GM23338 (cell line): Measurements from ENCODE around the gene TEX26. TPM values are rescaled to one million over a fixed set of nuclear protein-coding genes. Genes with fewer than 3 reads are reported as not detected.

Source experiments
- ATAC-seq: fragments of 200-7000 bp; cut with Tn5 transposase; 3 replicates; pipeline ENCODE4 v1.9.1; 2020
- DNase-seq: peaks from one replicate; pipeline ENCODE4 v3.0.0-alpha.2; 2015; ENCODE audit warnings: low spot score
- H2AFZ ChIP-seq: fragments of 200-600 bp; sonication (generic); 2 replicates; pipeline ENCODE4 v1.8.0; 2016; ENCODE audit warnings: antibody characterized with exemption, mild to moderate bottlenecking, moderate library complexity
- H3F3A ChIP-seq: fragments of 200-600 bp; sonication (generic); replicated peaks from 2 replicates; pipeline ENCODE4 v1.8.0; 2017; ENCODE audit warnings: antibody characterized with exemption, mixed run types, low read depth
- H3K27ac ChIP-seq: fragments of 200-600 bp; sonication (generic); 2 replicates; pipeline ENCODE4 v1.6.1; 2016; ENCODE audit warnings: low read depth
- H3K27me3 ChIP-seq: fragments of 200-600 bp; sonication (generic); 2 replicates; pipeline ENCODE4 v1.8.0; 2016; ENCODE audit warnings: mild to moderate bottlenecking, mixed run types, moderate library complexity; ENCODE audit not compliant: insufficient read depth
- H3K36me3 ChIP-seq: fragments of 200-600 bp; sonication (generic); 2 replicates; pipeline ENCODE4 v1.8.0; 2016; ENCODE audit warnings: mild to moderate bottlenecking; ENCODE audit not compliant: insufficient read depth
- H3K4me1 ChIP-seq: fragments of 200-600 bp; sonication (generic); 2 replicates; pipeline ENCODE4 v1.8.0; 2016; ENCODE audit warnings: mild to moderate bottlenecking, moderate library complexity; ENCODE audit not compliant: insufficient read depth
- H3K4me2 ChIP-seq: fragments of 200-600 bp; sonication (generic); 2 replicates; pipeline ENCODE4 v1.7.1; 2017; ENCODE audit warnings: mixed run types
- H3K4me3 ChIP-seq: fragments of 200-600 bp; sonication (generic); 2 replicates; pipeline ENCODE4 v1.6.1; 2016; ENCODE audit warnings: mixed run types
- H3K79me2 ChIP-seq: fragments of 200-600 bp; sonication (generic); replicated peaks from 2 replicates; pipeline ENCODE4 v1.8.0; 2017; ENCODE audit warnings: mild to moderate bottlenecking; ENCODE audit not compliant: insufficient read depth
- H3K9me2 ChIP-seq: fragments of 200-600 bp; sonication (generic); 2 replicates; pipeline ENCODE4 v1.8.0; 2017; ENCODE audit not compliant: insufficient read depth
- H4K20me1 ChIP-seq: fragments of 200-600 bp; sonication (generic); replicated peaks from 2 replicates; pipeline ENCODE4 v1.8.0; 2017; ENCODE audit warnings: mild to moderate bottlenecking; ENCODE audit not compliant: insufficient read depth
- H3K27ac Mint-ChIP-seq: 2 replicates; pipeline ENCODE4 v1.8.0; 2020; ENCODE audit warnings: inconsistent platforms, mild to moderate bottlenecking, moderate library complexity, mixed read lengths
- H3K27me3 Mint-ChIP-seq: 3 replicates; pipeline ENCODE4 v1.8.0; 2022; ENCODE audit warnings: low read depth, mild to moderate bottlenecking, moderate library complexity, mixed read lengths, inconsistent platforms; ENCODE audit not compliant: insufficient read depth, poor library complexity
- H3K36me3 Mint-ChIP-seq: 3 replicates; pipeline ENCODE4 v1.8.0; 2021; ENCODE audit warnings: low read depth, mild to moderate bottlenecking, inconsistent platforms, moderate library complexity, mixed read lengths
- H3K4me1 Mint-ChIP-seq: 3 replicates; pipeline ENCODE4 v1.8.0; 2020; ENCODE audit warnings: mild to moderate bottlenecking, inconsistent platforms, mixed read lengths
- H3K4me3 Mint-ChIP-seq: 3 replicates; pipeline ENCODE4 v1.8.0; 2021; ENCODE audit warnings: moderate library complexity, mild to moderate bottlenecking, inconsistent platforms, mixed read lengths
- H3K9me3 Mint-ChIP-seq: 3 replicates; pipeline ENCODE4 v1.8.0; 2020; ENCODE audit warnings: moderate library complexity, mild to moderate bottlenecking, inconsistent platforms, mixed read lengths
- EZH2 ChIP-seq: fragments of 200-600 bp; sonication (generic); IDR thresholded peaks from one replicate; pipeline ENCODE4 v1.8.0; 2017; ENCODE audit warnings: antibody characterized with exemption, mild to moderate bottlenecking, low read depth; ENCODE audit not compliant: unreplicated experiment
- EZH2phosphoT487 ChIP-seq: fragments of 200-600 bp; sonication (generic); IDR thresholded peaks from one replicate; pipeline ENCODE4 v1.8.1; 2018; ENCODE audit warnings: antibody characterized with exemption; ENCODE audit not compliant: unreplicated experiment
- JUNB ChIP-seq: IDR thresholded peaks from one replicate; pipeline ENCODE4 v1.6.1; 2016; ENCODE audit warnings: antibody characterized with exemption; ENCODE audit not compliant: unreplicated experiment
- POLR2AphosphoS5 ChIP-seq: IDR thresholded peaks from 2 replicates; pipeline ENCODE4 v1.6.1; 2016; ENCODE audit warnings: antibody characterized with exemption, low read depth
- STAT1 ChIP-seq: IDR thresholded peaks from one replicate; pipeline ENCODE4 v1.6.1; 2016; ENCODE audit warnings: antibody characterized with exemption; ENCODE audit not compliant: unreplicated experiment
- ZNF114 ChIP-seq: fragments of 250-450 bp; sonication (Bioruptor Pico); IDR thresholded peaks from 2 replicates; pipeline ENCODE4 v1.5.0; 2020; ENCODE audit warnings: mild to moderate bottlenecking, moderate library complexity
- ZNF331 ChIP-seq: fragments of 250-450 bp; sonication (Bioruptor Pico); IDR thresholded peaks from 2 replicates; pipeline ENCODE4 v1.5.0; 2020; ENCODE audit warnings: low read depth, mild to moderate bottlenecking, moderate library complexity
- polyA plus RNA-seq: library from polyadenylated mRNA; unstranded; fragments of >200 nt; fragmentation: Nextera tagmentation; extraction: Ambion mirVana; gene quantifications from 2 replicates; pipeline ENCODE4 v1.2.1, GENCODE V29; 2016
- total RNA-seq: library from RNA; depleted of rRNA; stranded (reverse); fragments of >200 nt; shearing (Covaris generic); gene quantifications from 2 replicates; pipeline ENCODE4 v1.2.3, GENCODE V29; 2014
- TF ChIP-seq, protein P1 (sequence below), 2 experiments: fragments of 200-600 bp in 1 of 2; sonication (generic) in 1 of 2; conservative IDR thresholded peaks; 2 replicates each; pipeline versions ENCODE4 v1.5.1 to v1.6.1; 2016 to 2017; ENCODE audit warnings: antibody characterized with exemption in 2 of 2, low read depth in 2 of 2, mild to moderate bottlenecking in 2 of 2, moderate library complexity in 1 of 2
- TF ChIP-seq, protein P2 (sequence below): IDR thresholded peaks from one replicate; pipeline ENCODE4 v1.6.1; 2018; ENCODE audit warnings: antibody characterized with exemption; ENCODE audit not compliant: unreplicated experiment

The TEX26 gene
- total and polyA plus RNA-seq, 2 experiments from 2014 or later = not detected

DNA sequence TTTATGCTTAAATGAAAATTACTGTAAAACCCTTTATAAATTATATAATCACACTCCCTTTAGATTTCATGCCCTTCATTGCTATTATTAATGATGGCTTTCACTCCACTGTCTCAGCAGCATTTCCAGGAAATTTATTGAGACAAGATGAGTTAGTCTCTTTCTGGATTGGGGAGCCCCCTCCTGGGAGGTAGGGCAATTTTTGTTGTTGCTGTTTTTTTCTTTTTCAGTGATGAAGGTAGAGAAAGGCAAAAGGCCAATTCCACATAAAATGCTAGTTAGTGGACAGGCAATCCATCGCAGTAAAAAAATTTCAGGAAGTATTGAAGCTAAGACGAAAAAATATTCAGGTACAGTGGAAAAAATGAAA lies 80.2 kb downstream of the TEX26 start:
- Histone ChIP-seq H2AFZ (no peak overlapping the region), H3K27me3 (no peaks in the 10 kb centered on the region), H3K9me2 (no peaks in the 10 kb centered on the region), H4K20me1 (no peaks in the 10 kb centered on the region), H3K27ac (no peak overlapping the region), H3K79me2 (no peaks in the 10 kb centered on the region), H3K4me2 (0 out of 2 replicates have a peak overlapping the region, but pooled peaks have one; percentile 65), H3K36me3 (no peaks in the 10 kb centered on the region), H3K4me1 (peaks cover 28% of the 10 kb centered on the region), H3F3A (no peaks in the 10 kb centered on the region), H3K4me3 (no peak overlapping the region)
- Mint-ChIP-seq H3K27ac (no peak overlapping the region), H3K36me3 (no peaks in the 10 kb centered on the region), H3K27me3 (peaks cover 4% of the 10 kb centered on the region), H3K4me1 (peaks cover 30% of the 10 kb centered on the region), H3K9me3 (no peaks in the 10 kb centered on the region), H3K4me3 (no peak overlapping the region)
- DNase-seq = peak; percentile 30
- no peak for TF ChIP-seq JUNB
- TF ChIP-seq, protein P1, sequence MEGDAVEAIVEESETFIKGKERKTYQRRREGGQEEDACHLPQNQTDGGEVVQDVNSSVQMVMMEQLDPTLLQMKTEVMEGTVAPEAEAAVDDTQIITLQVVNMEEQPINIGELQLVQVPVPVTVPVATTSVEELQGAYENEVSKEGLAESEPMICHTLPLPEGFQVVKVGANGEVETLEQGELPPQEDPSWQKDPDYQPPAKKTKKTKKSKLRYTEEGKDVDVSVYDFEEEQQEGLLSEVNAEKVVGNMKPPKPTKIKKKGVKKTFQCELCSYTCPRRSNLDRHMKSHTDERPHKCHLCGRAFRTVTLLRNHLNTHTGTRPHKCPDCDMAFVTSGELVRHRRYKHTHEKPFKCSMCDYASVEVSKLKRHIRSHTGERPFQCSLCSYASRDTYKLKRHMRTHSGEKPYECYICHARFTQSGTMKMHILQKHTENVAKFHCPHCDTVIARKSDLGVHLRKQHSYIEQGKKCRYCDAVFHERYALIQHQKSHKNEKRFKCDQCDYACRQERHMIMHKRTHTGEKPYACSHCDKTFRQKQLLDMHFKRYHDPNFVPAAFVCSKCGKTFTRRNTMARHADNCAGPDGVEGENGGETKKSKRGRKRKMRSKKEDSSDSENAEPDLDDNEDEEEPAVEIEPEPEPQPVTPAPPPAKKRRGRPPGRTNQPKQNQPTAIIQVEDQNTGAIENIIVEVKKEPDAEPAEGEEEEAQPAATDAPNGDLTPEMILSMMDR (conservative IDR thresholded peaks at IDR 0.05; ENCODE audit: low read depth in 2 of 2) = peak; percentile 60 to 63
- peak; percentile 26 for ATAC-seq

DNA sequence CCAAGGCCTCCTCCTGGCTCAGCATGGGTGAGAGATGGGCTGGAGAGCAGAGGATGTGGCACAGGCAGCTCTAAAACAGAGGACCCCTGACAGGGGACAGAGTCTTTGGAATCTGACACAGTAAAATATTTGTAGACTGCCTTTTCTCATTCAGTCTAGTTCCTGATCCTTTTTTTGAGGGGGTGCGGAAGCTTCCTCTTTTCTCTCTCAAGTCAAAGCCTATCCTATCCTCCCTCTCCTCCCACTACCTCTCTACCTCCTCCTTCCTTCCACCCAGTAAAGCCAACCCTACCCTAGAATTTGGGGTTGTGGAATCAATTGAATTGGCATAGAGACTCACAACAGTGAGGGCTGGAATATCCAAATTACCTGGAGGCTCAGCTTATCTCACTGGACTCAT lies 82.0 kb downstream of the TEX26 start:
- H3K36me3 ChIP-seq = no peaks in the 10 kb centered on the region
- 0 out of 2 replicates have a peak overlapping the region, but pooled peaks have one; percentile 28 for H2AFZ ChIP-seq
- Mint-ChIP-seq H3K36me3 (no peaks in the 10 kb centered on the region), H3K27ac (no peak overlapping the region), H3K9me3 (no peaks in the 10 kb centered on the region), H3K4me1 (peaks cover 28% of the 10 kb centered on the region), H3K4me3 (no peak overlapping the region), H3K27me3 (peaks cover 4% of the 10 kb centered on the region)
- no peak overlapping the region for H3K4me2 ChIP-seq
- H3K4me3 ChIP-seq = no peak overlapping the region
- no peaks in the 10 kb centered on the region for H3K27me3 ChIP-seq
- peaks cover 28% of the 10 kb centered on the region for H3K4me1 ChIP-seq
- ATAC-seq (no peak), DNase-seq (no peak)
- H3K9me2 ChIP-seq = no peaks in the 10 kb centered on the region
- no peaks in the 10 kb centered on the region for H3K79me2 ChIP-seq
- no peaks in the 10 kb centered on the region for H4K20me1 ChIP-seq
- TF ChIP-seq POLR2AphosphoS5 = no peak
- no peak for TF ChIP-seq JUNB
- TF ChIP-seq, protein P2, sequence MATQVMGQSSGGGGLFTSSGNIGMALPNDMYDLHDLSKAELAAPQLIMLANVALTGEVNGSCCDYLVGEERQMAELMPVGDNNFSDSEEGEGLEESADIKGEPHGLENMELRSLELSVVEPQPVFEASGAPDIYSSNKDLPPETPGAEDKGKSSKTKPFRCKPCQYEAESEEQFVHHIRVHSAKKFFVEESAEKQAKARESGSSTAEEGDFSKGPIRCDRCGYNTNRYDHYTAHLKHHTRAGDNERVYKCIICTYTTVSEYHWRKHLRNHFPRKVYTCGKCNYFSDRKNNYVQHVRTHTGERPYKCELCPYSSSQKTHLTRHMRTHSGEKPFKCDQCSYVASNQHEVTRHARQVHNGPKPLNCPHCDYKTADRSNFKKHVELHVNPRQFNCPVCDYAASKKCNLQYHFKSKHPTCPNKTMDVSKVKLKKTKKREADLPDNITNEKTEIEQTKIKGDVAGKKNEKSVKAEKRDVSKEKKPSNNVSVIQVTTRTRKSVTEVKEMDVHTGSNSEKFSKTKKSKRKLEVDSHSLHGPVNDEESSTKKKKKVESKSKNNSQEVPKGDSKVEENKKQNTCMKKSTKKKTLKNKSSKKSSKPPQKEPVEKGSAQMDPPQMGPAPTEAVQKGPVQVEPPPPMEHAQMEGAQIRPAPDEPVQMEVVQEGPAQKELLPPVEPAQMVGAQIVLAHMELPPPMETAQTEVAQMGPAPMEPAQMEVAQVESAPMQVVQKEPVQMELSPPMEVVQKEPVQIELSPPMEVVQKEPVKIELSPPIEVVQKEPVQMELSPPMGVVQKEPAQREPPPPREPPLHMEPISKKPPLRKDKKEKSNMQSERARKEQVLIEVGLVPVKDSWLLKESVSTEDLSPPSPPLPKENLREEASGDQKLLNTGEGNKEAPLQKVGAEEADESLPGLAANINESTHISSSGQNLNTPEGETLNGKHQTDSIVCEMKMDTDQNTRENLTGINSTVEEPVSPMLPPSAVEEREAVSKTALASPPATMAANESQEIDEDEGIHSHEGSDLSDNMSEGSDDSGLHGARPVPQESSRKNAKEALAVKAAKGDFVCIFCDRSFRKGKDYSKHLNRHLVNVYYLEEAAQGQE = no peak
- no peak for TF ChIP-seq ZNF331
- TF ChIP-seq ZNF114 (CRISPR knock-in tag) = no peak
- no peak for TF ChIP-seq EZH2phosphoT487
- no peak for TF ChIP-seq EZH2
- no peak for TF ChIP-seq STAT1
- H3K27ac ChIP-seq = no peak overlapping the region
- H3F3A ChIP-seq = no peaks in the 10 kb centered on the region
